Ramos (cell line): ENCODE results near the gene AGGF1.
"Not testable (repeated sequence)": the region's sequence is repeated elsewhere in the genome, so short reads cannot be mapped to it uniquely, and the experiment has no call there.

Experiments
- in situ Hi-C: fragments of 300-500 bp; cut with MboI; formaldehyde crosslinking; loops from one replicate; pipeline ENCODE4 v1.14.3; 2022; ENCODE audit warnings: low sequenced_read_pairs; ENCODE audit not compliant: unreplicated experiment

AGGF1 gene

DNA sequence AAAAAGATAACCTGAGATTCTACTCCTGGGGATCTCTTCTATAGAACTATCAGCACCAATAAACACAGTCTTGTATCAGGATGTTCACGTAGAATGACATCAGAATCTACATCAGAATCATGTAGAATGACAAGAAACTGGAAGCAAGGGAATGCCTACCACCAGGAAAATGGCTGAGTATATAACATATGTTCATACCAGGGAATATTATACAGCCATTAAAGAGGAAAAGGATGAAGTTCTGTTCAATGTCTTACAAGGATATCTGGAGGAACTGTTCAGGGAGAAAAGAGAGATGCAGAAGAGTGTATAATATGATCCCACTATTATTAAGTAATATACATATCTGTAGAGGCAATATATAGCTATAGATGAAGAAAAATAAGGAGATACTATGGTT is 52.1 kb downstream of the AGGF1 start:
- in situ Hi-C loops = loop anchor here (10.0 kb wide), 1 partner anchor 207 kb away; no protein-coding TSS in a partner anchor

DNA sequence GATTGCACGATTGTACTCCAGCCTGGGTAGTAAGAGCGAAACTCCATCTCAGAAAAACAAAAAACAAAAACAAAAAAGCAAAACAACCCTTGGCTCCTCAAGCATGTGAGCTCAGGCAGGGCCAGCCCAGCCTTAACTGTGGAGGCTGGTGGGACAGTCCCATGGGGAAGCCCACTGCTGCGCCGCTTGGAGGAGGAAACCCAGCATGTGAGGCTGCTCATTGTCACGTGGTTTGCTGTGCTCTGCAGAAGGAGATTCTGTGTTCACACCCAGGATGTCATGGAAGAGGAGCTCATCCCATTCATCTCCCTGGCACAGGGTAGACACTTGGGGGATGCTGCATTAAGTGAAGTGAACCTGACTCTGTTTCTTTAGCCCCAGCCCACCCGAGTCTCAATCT is 52.9 kb downstream of the AGGF1 start:
- in situ Hi-C loops = loop anchor here (10.0 kb wide), 1 partner anchor 208 kb away; no protein-coding TSS in a partner anchor

DNA sequence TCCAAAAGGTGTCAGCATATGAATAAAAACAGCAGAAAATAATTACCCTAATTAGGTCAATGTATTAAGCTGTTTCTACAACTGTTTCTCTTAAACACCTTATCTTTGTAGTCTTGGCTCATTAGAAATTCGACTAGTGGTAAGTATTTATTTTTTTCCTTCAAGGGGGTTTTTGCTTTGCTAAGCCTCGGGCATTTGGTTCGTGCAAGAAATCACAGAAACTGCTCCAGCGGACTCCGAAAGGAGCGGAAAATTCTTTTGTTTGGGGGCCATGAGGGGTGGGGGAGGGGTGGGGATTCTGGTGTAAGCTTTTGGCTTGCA is 56.1 kb downstream of the AGGF1 start:
- in situ Hi-C loops = loop anchor here (10.0 kb wide), 1 partner anchor 212 kb away; no protein-coding TSS in a partner anchor

DNA sequence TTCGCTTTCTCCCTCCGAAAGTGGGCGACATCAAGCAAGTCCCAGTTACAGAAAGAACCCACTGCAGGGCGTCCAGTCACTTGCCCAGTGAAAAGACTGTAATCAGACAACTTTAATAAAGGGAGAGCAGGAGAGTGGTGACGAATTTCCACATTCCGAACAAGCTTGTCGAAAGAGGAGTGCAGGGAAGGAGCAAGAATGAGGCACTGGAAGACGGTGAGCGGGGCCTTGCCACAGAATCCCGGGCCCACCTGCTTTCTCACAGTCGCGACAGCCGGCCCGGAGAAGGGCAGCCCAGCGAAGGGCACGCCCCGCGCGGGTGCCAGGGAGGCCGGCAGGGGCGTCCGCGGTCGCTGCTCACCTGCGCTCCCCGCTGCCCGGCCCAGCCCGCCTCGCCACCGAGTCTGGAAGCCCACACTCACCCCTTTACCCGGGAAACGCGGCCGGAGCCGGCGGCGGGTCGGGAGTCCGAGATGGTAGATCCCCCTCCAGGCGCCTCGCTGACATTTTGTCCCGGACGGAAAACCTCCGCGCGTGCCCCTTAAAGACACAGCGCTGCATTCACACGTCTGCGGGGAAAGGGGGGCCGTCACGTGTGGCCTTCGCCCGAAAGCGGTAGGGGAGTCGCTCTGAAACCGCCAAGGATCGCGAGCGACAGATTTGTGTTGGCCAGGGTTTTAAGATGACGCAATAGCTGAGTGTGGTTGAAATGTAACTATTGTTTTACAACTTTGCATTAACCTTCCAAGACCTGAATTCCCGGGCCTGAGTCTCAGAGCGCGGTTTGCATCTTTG is 56.7 kb downstream of the AGGF1 start, which contains the start of gene ZBED3:
TSS of gene ZBED3 (minus strand) at position 597 of the 795 bp plus-strand sequence. CDS start 9,407 bp downstream, outside the sequence.
- in situ Hi-C loops = loop anchor here (10.0 kb wide), 1 partner anchor 212 kb away; no protein-coding TSS in a partner anchor

DNA sequence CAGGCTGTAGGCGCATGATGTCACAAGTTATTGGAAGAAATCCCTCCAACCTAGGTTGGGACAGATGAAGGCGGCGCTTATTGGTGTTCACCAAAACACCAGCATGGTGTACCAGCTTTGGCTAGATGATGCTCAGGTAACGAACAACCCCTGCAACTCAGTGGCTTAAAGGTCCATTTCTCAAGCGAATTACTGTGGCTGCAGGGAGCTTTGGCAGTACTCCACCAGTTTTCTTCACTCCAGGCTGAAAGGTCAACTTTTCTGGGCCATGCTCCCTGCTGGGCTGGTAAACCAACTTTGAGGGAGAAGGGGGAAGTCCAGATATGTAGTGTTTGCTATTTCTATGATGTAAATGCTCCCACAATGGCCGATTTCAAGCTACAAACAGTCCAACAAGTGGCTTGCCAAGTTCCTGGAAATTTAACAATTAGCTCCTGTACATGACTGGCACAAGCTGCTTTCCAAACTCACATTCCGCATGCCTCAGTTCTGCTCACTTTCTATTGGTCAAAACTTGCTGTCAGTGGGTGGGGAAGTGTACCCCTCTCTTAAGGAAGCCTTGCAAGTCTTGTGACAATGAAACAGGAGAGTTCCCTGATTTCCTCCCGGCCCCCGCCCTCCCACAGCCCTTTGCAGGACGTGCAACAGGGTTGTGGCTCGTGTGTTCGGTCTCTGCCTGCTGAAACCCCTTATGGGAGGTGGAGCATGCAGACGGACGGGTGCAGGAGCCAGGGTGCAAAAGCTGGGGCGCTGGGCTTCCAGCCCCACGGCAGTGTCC is 57.5 kb downstream of the AGGF1 start:
- in situ Hi-C loops = loop anchor here (10.0 kb wide), 1 partner anchor 213 kb away; no protein-coding TSS in a partner anchor

DNA sequence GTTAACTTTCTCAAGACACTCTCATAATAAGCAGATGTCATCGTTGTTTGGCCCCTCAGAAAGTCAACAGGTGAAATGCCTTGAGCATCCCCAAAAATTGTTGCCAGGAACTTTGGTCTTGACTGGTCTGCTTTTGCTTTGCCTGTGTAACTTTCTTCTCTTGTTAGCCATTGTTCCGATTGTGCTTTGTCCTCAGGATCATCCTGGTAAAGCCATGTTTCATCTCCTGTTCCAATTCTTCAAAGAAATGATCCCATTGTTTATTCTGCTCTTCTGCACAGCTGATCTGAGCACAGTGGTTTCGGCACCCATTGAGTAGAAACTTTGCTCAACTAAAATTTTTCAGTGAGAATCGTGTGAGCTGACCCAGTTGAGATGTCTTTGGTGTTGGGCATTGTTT is 65.0 kb downstream of the AGGF1 start:
- in situ Hi-C loops = no loop called here

DNA sequence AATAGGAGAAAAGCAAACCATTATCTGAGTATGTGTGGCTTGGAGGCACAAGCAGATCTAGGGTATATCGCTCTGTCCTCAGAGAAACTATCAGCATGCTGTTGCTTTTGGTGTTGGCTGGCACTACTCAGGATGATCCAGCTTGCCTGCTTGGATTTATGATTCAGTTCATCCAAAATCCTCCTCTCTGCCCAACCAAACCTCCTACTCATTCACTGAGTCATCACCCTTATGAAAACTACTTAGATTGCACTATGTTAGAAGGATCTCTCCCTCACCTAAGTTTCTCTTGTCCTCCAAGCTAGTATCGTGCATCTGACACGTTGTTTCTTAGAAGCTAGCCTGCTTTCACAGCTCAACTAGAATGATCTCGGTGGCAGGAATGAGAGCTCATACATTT is 71.1 kb downstream of the AGGF1 start:
- in situ Hi-C loops = no loop called here

DNA sequence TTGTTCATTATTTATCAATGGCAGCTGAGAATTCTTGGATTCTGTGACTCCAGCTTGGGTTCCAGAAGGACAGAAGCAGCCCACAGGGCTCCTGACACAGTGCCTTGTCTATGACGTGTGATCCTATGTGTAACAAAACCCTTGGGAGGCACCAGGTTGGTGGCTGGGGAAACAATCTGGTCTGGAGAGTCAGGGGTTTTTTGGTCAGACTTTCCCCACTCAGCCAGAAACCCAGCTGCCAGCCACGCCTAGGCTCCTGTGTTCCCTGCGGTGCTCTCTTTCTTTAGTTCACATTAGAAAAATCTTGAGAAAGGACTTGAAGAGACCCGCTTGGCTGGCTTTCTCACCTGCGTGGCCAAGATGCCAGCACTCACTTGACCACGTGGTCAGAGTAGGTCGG is 72.3 kb downstream of the AGGF1 start:
- in situ Hi-C loops = no loop called here

DNA sequence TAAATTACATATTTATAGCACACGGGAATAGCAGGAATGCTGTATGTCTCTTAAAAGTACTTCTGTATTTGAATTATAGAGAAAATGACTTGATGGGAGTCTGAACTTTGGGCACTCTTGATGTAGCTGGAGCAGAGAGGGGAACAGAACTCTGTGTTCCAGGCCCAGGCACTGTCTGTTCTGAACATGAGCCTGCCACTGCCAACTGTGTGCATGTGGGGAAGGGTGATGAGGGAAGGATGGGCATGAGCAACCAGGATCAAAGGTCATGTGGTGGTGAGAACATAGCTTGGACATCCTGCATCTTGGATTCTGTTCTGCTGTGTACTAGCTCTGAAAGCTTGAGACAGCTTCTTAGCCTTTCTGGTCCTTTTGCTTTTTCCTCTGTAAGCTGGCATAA is 73.3 kb downstream of the AGGF1 start:
- in situ Hi-C loops = no loop called here

DNA sequence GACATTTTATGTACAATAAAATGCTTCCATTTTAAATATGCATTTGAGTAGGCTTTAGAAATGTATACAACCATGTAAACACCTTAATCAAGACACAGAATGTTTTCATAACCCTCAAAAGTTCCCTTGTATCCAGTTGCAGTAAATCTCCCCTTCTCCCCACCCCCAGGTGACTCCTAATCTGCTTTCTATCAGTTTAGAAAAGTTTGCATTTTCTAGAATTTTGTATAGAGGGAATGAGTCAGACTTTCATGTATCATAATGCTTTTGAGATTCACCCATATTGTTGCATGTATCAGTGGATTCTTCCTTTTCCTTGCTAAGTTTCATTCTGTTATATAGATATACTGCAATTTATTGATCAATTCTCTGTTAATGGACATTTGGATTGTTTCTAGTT is 74.6 kb downstream of the AGGF1 start:
- in situ Hi-C loops = no loop called here

DNA sequence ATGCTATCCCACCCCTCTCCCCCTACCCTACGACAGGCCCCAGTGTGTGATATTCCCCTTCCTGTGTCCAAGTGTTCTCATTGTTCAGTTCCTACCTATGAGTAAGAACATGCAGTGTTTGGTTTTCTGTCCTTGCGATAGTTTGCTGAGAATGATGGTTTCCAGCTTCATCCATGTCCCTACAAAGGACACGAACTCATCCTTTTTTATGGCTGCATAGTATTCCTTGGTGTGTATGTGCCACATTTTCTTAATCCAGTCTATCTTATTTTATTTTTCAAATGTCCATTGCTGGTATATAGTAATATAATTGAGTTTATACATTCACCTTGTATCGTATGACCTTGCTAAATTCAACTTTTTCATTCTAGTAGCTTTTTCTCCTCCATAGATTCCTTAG is 76.8 kb downstream of the AGGF1 start:
- in situ Hi-C loops = not testable (repeated sequence)
